GM21619 (cell line): ENCODE data around the gene C17orf100.
A peak's percentile ranks its signal among the peaks of the same experiment; 100 is the strongest.

Experiments used
- ATAC-seq: cut with Tn5 transposase; IDR thresholded peaks from one replicate; pipeline ENCODE4 v1.9.1; 2021; ENCODE audit not compliant: unreplicated experiment

C17orf100 gene

GRCh38 chr17:6651354-6651918 lies at the start of gene C17orf100, which contains the start of gene MED31:
Gene C17orf100 (plus strand): TSS chr17:6651762. CDS start chr17:6651914, 152 bp downstream.
Gene MED31 (minus strand): TSS chr17:6651605. CDS start chr17:6651528, 77 bp downstream.
- ATAC-seq = peak; percentile 87

GRCh38 chr17:6602141-6602540 lies 49.4 kb upstream of the C17orf100 start:
- ATAC-seq = no peak

DNA sequence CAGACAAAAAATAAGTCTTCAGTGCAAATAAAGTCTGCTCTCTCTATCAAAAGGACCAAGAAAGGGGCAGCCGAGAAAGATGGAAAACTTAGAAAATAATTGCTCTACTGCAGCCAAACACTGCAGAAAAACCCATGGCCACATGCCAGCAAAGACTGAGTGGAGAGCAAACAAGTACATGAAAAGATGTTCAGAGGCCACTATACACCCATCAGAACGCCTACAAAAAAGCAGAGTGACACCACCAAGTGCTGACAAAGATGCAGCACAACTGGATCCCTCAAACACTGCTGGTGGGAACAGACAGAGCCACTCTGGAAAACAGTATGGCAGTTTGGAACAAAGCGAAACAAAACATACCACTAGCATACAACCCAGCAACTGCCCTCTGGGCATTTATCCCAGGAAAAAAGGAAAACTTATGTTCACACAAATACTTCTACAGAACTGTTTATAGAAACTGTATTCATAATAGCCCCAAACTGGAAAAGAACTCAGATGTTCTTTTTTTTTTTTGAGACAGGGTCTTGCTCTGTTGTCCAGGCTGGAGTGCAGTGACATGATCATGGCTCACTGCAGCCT lies 47.7 kb upstream of the C17orf100 start:
- ATAC-seq = no peak

DNA sequence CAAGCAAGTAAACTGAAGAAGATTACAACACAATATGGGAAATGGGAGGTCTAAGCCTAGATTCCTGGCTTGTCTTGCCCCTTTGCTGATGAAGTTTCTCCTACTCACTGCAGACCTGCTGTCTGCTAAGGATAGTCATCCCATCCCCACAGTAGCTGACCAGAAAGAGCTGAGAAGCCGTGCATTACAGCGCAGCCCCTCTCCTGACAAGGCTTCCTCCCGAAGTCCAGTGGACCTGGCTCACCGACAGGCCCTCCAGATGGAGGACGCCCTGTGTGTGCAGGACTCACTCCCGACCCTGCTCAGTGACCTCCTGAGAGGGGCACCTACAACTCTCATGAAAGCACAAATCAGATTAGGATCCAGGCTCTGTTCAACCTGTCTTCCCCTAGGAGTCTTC lies 46.4 kb upstream of the C17orf100 start:
- ATAC-seq = no peak

- no peak for ATAC-seq
Measured at GRCh38 chr17:6608321-6608720, 43.2 kb upstream of the C17orf100 start.

DNA sequence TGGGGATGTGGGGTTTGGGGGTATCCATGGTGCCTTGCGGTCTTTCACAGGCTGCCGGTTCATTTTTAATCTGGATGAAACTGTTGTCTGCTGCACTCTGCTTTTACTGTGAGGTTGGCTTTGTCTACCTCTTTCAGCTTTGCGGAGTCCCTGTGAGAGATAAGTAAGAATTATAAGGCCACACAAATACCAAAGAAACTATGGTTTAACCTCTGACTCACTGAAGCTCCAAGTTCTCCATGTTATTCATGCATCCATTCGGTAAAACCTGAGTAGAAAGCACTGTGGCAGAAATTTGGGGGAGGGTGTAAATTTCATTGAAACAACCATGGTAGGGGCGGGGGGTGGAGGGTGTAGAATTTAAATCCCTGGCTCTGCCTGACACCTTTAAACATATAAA lies 41.6 kb upstream of the C17orf100 start:
- no peak for ATAC-seq

DNA sequence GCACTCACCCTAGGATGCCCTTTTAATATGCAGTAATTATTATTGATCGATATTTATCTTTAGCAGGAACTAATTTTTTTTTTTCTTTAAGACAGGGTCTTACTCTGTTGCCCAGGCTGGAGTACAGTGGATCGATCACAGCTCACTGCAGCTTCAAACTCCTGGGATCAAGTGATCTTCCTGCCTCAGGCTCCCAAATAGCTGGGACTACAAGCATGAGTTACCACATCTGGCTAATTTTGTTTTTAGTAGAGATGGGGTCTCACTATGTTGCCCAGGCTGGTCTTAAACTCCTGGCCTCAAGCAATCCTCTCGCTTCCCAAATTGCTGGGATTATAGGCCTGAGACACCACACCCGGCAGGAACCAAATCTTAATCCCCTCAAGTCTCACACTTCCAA lies 40.3 kb upstream of the C17orf100 start:
- no peak for ATAC-seq

- ATAC-seq = no peak
Measured at GRCh38 chr17:6623941-6624340, 27.6 kb upstream of the C17orf100 start.

- no peak for ATAC-seq
Measured at GRCh38 chr17:6626616-6627015, 24.9 kb upstream of the C17orf100 start.

DNA sequence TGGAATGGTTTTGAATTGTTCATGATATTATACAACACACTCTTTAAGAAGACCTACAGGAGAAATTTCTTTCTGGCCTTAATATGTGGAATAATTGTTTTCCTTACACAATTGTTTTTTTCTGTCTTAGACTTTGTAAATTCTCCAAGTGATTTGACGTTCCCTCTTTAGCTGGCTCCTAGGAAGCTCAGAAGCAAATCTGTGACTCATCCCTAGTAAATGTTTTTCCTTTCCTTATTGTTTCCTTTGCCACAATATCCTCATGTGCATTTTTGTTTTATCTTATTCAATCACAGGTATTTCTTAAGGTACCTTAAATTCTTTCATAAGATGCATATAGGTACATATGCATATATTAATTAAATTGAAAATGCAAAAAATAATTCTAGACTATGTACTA lies 24.5 kb upstream of the C17orf100 start:
- no peak for ATAC-seq

GRCh38 chr17:6630390-6630789 lies 21.2 kb upstream of the C17orf100 start:
- ATAC-seq = no peak

- no peak for ATAC-seq
Measured at GRCh38 chr17:6632530-6632929, 19.0 kb upstream of the C17orf100 start.

GRCh38 chr17:6633263-6633662 lies 18.3 kb upstream of the C17orf100 start:
- no peak for ATAC-seq

DNA sequence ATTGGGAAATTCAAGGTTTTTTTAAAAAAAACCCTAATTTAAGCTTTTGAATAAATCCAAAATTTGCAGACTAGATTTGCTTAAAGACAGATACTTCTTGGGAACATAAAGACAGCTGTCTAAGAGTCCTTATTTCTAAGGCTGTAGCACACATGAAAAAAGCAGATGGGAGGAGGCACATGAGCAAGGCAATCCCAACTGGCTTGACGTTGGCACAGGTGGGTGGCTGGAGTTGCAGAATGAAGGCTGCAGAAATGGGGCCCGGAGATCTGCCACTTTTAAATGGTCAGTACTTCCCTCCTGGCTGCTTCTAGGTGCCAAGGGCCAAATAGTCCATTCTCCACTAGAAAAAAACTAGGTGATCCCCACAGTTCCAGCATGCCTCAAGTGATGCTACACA lies 15.5 kb upstream of the C17orf100 start:
- no peak for ATAC-seq

GRCh38 chr17:6636616-6637457 lies 14.7 kb upstream of the C17orf100 start:
- no peak for ATAC-seq

- ATAC-seq = no peak
Measured at GRCh38 chr17:6637458-6637840, 14.1 kb upstream of the C17orf100 start.

DNA sequence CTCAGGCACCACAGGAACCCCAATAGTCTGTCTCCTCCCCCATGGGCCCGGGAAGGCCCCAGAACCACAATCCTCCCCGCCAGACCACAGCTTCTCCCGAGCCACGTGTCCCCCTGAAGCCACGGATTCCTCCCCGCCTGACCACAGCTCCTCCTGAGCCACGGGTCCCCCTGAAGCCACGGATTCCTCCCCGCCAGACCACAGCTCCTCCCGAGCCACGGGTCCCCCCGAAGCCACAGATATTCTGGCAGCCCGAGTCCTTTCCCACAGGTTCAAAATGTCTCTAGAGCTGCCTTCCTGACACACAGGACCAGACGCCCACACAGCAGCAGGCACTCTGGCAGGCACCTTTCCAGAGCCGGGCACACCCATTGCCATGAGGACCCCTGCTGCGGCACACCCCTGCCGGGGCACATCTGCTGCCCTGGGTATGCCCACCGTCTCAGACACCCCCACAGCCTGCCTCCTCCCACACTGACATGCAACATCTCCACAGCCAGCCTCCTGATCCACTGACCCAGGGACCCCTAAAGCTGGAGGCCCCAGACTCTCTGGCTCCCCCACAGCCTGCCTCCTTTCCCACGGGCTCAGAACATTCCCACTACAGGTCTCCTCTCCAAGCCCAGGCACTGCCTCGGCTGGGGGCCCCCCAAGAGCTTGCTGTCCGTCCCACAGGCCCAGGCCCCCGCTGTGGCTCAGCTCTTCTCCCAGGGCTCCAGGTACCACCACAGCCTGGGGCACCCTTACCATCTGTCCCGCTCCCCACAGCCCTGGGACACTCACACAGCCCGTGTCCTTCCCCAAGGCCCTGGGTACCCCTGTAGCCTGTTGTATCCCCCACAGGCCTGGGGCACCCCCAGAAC lies 13.3 kb upstream of the C17orf100 start:
- no peak for ATAC-seq

DNA sequence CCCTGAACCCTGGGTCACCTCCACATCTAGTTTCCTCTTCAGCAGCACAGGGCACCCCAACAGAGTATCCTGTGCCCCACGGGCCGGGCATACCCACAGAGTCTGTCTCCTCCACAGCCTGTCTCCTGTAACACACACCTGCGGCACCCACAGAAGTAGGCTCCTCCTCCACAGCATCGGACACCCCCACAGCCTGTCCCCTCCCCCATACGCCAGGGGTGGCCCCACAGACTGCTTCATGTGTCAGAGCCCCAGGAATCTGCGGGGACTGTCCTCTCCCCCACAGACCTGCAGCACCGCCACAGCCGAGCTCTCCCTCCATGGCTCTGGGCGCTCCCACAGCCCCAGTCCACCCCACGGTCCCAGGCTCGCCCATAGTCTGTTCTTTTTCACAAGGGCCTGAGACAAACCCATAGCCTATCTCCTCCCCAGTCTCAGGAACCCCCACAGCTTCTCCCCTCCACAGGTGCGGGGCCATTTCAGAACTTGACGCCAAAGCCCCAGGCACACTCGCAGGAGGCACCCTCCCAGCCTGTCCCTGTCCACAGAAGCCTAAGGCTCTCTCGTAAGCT lies 12.5 kb upstream of the C17orf100 start:
- no peak for ATAC-seq

DNA sequence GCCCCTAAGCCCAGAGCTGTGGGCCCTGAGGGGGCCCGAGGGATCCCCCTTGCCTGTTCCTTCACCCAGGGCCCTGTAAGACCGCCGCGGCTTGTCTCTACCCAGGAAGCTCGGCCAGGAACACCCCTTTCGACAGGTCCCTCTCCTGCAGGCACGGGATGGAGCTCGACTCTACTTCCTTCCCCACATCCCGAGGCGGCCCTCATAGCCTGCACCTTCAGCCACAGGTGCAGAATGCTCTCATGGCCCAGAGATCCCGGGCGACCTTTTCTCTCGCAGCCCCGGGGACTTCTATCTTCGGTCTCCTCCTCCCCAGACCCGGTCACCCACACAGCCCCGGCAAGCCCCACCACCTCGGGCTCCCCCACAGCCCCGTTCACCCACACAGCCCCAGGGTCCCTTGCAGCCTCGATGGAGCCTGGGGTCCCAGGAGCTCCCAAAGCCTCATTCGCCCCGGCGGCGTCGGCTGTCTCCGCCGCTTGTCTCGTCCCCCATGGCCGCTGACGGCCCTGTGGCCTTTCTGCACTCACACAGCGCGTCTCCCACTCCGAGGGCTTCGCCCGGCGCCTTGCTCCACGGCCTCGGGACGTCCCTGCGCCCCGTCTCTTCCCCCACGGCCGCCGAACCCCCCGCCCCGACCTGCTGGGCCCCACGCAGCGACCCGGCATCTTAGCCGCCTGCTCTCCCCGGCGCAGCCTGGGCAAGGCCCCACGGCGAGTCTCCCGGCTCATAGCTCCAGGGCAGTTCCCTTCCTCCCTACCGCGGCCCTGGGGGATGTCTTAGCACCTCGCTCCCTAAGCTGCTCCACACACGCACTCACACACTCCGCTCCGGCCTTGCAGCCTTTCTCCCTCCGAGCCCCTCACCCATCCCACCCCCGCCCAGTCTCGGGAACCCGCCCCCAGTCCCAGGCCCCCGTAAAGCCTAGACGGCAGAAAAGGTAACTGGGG lies 11.7 kb upstream of the C17orf100 start:
- peak; percentile 11 for ATAC-seq
